22Rv1 (cell line): Measurements from ENCODE around the gene ADSS2.

Source experiments
- ZFX ChIP-seq: fragments of 450-650 bp; IDR thresholded peaks from 2 replicates; pipeline ENCODE4 v1.6.1; 2017; ENCODE audit warnings: antibody characterized with exemption, borderline replicate concordance
- TF ChIP-seq, protein P1 (sequence below): fragments of 450-650 bp; IDR thresholded peaks from 2 replicates; pipeline ENCODE4 v1.5.1; 2017; ENCODE audit warnings: mild to moderate bottlenecking

- TF ChIP-seq, protein P1, sequence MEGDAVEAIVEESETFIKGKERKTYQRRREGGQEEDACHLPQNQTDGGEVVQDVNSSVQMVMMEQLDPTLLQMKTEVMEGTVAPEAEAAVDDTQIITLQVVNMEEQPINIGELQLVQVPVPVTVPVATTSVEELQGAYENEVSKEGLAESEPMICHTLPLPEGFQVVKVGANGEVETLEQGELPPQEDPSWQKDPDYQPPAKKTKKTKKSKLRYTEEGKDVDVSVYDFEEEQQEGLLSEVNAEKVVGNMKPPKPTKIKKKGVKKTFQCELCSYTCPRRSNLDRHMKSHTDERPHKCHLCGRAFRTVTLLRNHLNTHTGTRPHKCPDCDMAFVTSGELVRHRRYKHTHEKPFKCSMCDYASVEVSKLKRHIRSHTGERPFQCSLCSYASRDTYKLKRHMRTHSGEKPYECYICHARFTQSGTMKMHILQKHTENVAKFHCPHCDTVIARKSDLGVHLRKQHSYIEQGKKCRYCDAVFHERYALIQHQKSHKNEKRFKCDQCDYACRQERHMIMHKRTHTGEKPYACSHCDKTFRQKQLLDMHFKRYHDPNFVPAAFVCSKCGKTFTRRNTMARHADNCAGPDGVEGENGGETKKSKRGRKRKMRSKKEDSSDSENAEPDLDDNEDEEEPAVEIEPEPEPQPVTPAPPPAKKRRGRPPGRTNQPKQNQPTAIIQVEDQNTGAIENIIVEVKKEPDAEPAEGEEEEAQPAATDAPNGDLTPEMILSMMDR, result no peak
- TF ChIP-seq ZFX, result no peak
These were observed 8.5 kb upstream of the ADSS2 start for GRCh38 chr1:244460197-244460596.
